ENCODE data around the gene UBAP2.

Gene UBAP2

GRCh38 chr9:34001951-34002350 lies 46.7 kb downstream of the UBAP2 start:
- no peaks in the 10 kb centered on the region for H3K79me1 ChIP-seq (ENCODE audit: low read length)
- H2BK12ac ChIP-seq (ENCODE audit: low read length), result no peak overlapping the region
- no peak overlapping the region for H4K8ac ChIP-seq (ENCODE audit: low read depth, low read length)
- no peak overlapping the region for H2AFZ ChIP-seq (ENCODE audit: insufficient read depth, low read length, poor library complexity)
- no peak overlapping the region for H3K4me3 ChIP-seq (ENCODE audit: low read depth, low read length)
- no peak overlapping the region for H4K91ac ChIP-seq (ENCODE audit: low read depth, low read length)
- H3K27ac ChIP-seq (ENCODE audit: low read depth, low read length), result no peak overlapping the region
- H3K4ac ChIP-seq (ENCODE audit: low read depth, low read length), result no peak overlapping the region
- no peak overlapping the region for H2BK5ac ChIP-seq (ENCODE audit: low read depth, low read length, poor library complexity)
- no peak overlapping the region for H3K9ac ChIP-seq (ENCODE audit: low read length)
- no peaks in the 10 kb centered on the region for H3K4me1 ChIP-seq (ENCODE audit: control insufficient read depth in 1 of 2, insufficient read depth in 2 of 2, low read length in 2 of 2)
- H2BK120ac ChIP-seq (ENCODE audit: insufficient read depth, low read length, poor library complexity), result no peak overlapping the region
- no peaks in the 10 kb centered on the region for H3K9me3 ChIP-seq (ENCODE audit: insufficient read depth, low read depth, low read length)
- no peaks in the 10 kb centered on the region for H3K27me3 ChIP-seq (ENCODE audit: insufficient read depth, low read length)
- H4K12ac ChIP-seq (ENCODE audit: low read depth, low read length), result no peak overlapping the region
- no CpG with 5 or more reads among the region's 2 CpGs for WGBS (ENCODE audit: extremely low coverage, insufficient coverage, insufficient read length)
- H3K36me3 ChIP-seq (ENCODE audit: control insufficient read depth in 1 of 2, insufficient read depth in 2 of 2, low read length in 2 of 2), result peaks cover 25% of the 10 kb centered on the region in 2 experiments
- DNase-seq, result peak; percentile 56 to 58
- H3K23ac ChIP-seq (ENCODE audit: low read length), result no peak overlapping the region
- H3K79me2 ChIP-seq (ENCODE audit: control insufficient read depth, insufficient read depth, low read length, poor library complexity), result no peaks in the 10 kb centered on the region
- H3K4me2 ChIP-seq (ENCODE audit: low read length), result no peak overlapping the region
- H3K14ac ChIP-seq (ENCODE audit: low read length), result no peak overlapping the region
- H3K18ac ChIP-seq (ENCODE audit: low read length), result no peak overlapping the region
- no peak overlapping the region for H2AK5ac ChIP-seq (ENCODE audit: low read length)

GRCh38 chr9:34001298-34001697 lies 47.4 kb downstream of the UBAP2 start:
- H2BK120ac ChIP-seq (ENCODE audit: insufficient read depth, low read length, poor library complexity), result no peak overlapping the region
- no peak overlapping the region for H3K9ac ChIP-seq (ENCODE audit: low read length)
- H3K4me1 ChIP-seq (ENCODE audit: control insufficient read depth in 1 of 2, insufficient read depth in 2 of 2, low read length in 2 of 2), result no peaks in the 10 kb centered on the region
- H3K27me3 ChIP-seq (ENCODE audit: insufficient read depth, low read length), result no peaks in the 10 kb centered on the region
- no CpG with 5 or more reads among the region's 3 CpGs for WGBS (ENCODE audit: extremely low coverage, insufficient coverage, insufficient read length)
- H2BK5ac ChIP-seq (ENCODE audit: low read depth, low read length, poor library complexity), result no peak overlapping the region
- H4K12ac ChIP-seq (ENCODE audit: low read depth, low read length), result no peak overlapping the region
- H3K36me3 ChIP-seq (ENCODE audit: control insufficient read depth in 1 of 2, insufficient read depth in 2 of 2, low read length in 2 of 2), result peaks cover 27 to 28% of the 10 kb centered on the region in 2 experiments
- no peaks in the 10 kb centered on the region for H3K79me2 ChIP-seq (ENCODE audit: control insufficient read depth, insufficient read depth, low read length, poor library complexity)
- H2AFZ ChIP-seq (ENCODE audit: insufficient read depth, low read length, poor library complexity), result no peak overlapping the region
- H4K91ac ChIP-seq (ENCODE audit: low read depth, low read length), result no peak overlapping the region
- H3K79me1 ChIP-seq (ENCODE audit: low read length), result no peaks in the 10 kb centered on the region
- DNase-seq, result no peak
- no peak overlapping the region for H3K23ac ChIP-seq (ENCODE audit: low read length)
- H3K27ac ChIP-seq (ENCODE audit: low read depth, low read length), result no peak overlapping the region
- H2AK5ac ChIP-seq (ENCODE audit: low read length), result no peak overlapping the region
- H3K9me3 ChIP-seq (ENCODE audit: insufficient read depth, low read depth, low read length), result no peaks in the 10 kb centered on the region
- H3K4me3 ChIP-seq (ENCODE audit: low read depth, low read length), result no peak overlapping the region
- no peak overlapping the region for H3K18ac ChIP-seq (ENCODE audit: low read length)
- no peak overlapping the region for H3K4me2 ChIP-seq (ENCODE audit: low read length)
- H3K4ac ChIP-seq (ENCODE audit: low read depth, low read length), result no peak overlapping the region
- no peak overlapping the region for H2BK12ac ChIP-seq (ENCODE audit: low read length)
- no peak overlapping the region for H3K14ac ChIP-seq (ENCODE audit: low read length)
- H4K8ac ChIP-seq (ENCODE audit: low read depth, low read length), result no peak overlapping the region

GRCh38 chr9:33995449-33995848 lies 53.2 kb downstream of the UBAP2 start:
- H3K27me3 ChIP-seq (ENCODE audit: insufficient read depth, low read length), result no peaks in the 10 kb centered on the region
- no peak overlapping the region for H3K4me3 ChIP-seq (ENCODE audit: low read depth, low read length)
- H2AK5ac ChIP-seq (ENCODE audit: low read length), result no peak overlapping the region
- no peak overlapping the region for H4K12ac ChIP-seq (ENCODE audit: low read depth, low read length)
- no peak overlapping the region for H4K8ac ChIP-seq (ENCODE audit: low read depth, low read length)
- no peak overlapping the region for H3K18ac ChIP-seq (ENCODE audit: low read length)
- H2BK12ac ChIP-seq (ENCODE audit: low read length), result no peak overlapping the region
- no peak overlapping the region for H3K9ac ChIP-seq (ENCODE audit: low read length)
- DNase-seq, result no peak
- no peak overlapping the region for H4K91ac ChIP-seq (ENCODE audit: low read depth, low read length)
- no peaks in the 10 kb centered on the region for H3K79me2 ChIP-seq (ENCODE audit: control insufficient read depth, insufficient read depth, low read length, poor library complexity)
- no peak overlapping the region for H3K27ac ChIP-seq (ENCODE audit: low read depth, low read length)
- H3K4ac ChIP-seq (ENCODE audit: low read depth, low read length), result no peak overlapping the region
- H3K9me3 ChIP-seq (ENCODE audit: insufficient read depth, low read depth, low read length), result no peaks in the 10 kb centered on the region
- no peak overlapping the region for H3K4me2 ChIP-seq (ENCODE audit: low read length)
- peaks cover 18 to 19% of the 10 kb centered on the region in 2 experiments for H3K36me3 ChIP-seq (ENCODE audit: control insufficient read depth in 1 of 2, insufficient read depth in 2 of 2, low read length in 2 of 2)
- H3K23ac ChIP-seq (ENCODE audit: low read length), result no peak overlapping the region
- no peak overlapping the region for H2BK5ac ChIP-seq (ENCODE audit: low read depth, low read length, poor library complexity)
- H2AFZ ChIP-seq (ENCODE audit: insufficient read depth, low read length, poor library complexity), result no peak overlapping the region
- H3K14ac ChIP-seq (ENCODE audit: low read length), result no peak overlapping the region
- no peak overlapping the region for H2BK120ac ChIP-seq (ENCODE audit: insufficient read depth, low read length, poor library complexity)
- H3K79me1 ChIP-seq (ENCODE audit: low read length), result no peaks in the 10 kb centered on the region
- peaks cover 0 to 2% of the 10 kb centered on the region in 2 experiments for H3K4me1 ChIP-seq (ENCODE audit: control insufficient read depth in 1 of 2, insufficient read depth in 2 of 2, low read length in 2 of 2)

- H3K9me3 ChIP-seq (ENCODE audit: insufficient read depth, low read depth, low read length), result no peaks in the 10 kb centered on the region
- DNase-seq, result no peak
- H3K4me1 ChIP-seq (ENCODE audit: control insufficient read depth in 1 of 2, insufficient read depth in 2 of 2, low read length in 2 of 2), result peaks cover 0 to 2% of the 10 kb centered on the region in 2 experiments
- no peak overlapping the region for H2BK120ac ChIP-seq (ENCODE audit: insufficient read depth, low read length, poor library complexity)
- H3K23ac ChIP-seq (ENCODE audit: low read length), result no peak overlapping the region
- H3K36me3 ChIP-seq (ENCODE audit: control insufficient read depth in 1 of 2, insufficient read depth in 2 of 2, low read length in 2 of 2), result peaks cover 17% of the 10 kb centered on the region in 2 experiments
- H3K27me3 ChIP-seq (ENCODE audit: insufficient read depth, low read length), result no peaks in the 10 kb centered on the region
- H4K91ac ChIP-seq (ENCODE audit: low read depth, low read length), result no peak overlapping the region
- H3K18ac ChIP-seq (ENCODE audit: low read length), result no peak overlapping the region
- H3K79me1 ChIP-seq (ENCODE audit: low read length), result no peaks in the 10 kb centered on the region
- no peak overlapping the region for H3K4me3 ChIP-seq (ENCODE audit: low read depth, low read length)
- no peak overlapping the region for H2AK5ac ChIP-seq (ENCODE audit: low read length)
- H4K8ac ChIP-seq (ENCODE audit: low read depth, low read length), result no peak overlapping the region
- no peak overlapping the region for H2AFZ ChIP-seq (ENCODE audit: insufficient read depth, low read length, poor library complexity)
- H3K9ac ChIP-seq (ENCODE audit: low read length), result no peak overlapping the region
- H2BK12ac ChIP-seq (ENCODE audit: low read length), result no peak overlapping the region
- H3K4me2 ChIP-seq (ENCODE audit: low read length), result no peak overlapping the region
- H2BK5ac ChIP-seq (ENCODE audit: low read depth, low read length, poor library complexity), result no peak overlapping the region
- no CpG with 5 or more reads among the region's 2 CpGs for WGBS (ENCODE audit: extremely low coverage, insufficient coverage, insufficient read length)
- H3K27ac ChIP-seq (ENCODE audit: low read depth, low read length), result no peak overlapping the region
- no peak overlapping the region for H4K12ac ChIP-seq (ENCODE audit: low read depth, low read length)
- no peaks in the 10 kb centered on the region for H3K79me2 ChIP-seq (ENCODE audit: control insufficient read depth, insufficient read depth, low read length, poor library complexity)
- H3K14ac ChIP-seq (ENCODE audit: low read length), result no peak overlapping the region
- H3K4ac ChIP-seq (ENCODE audit: low read depth, low read length), result no peak overlapping the region
Observed at GRCh38 chr9:33993104-33993503, 55.6 kb downstream of the UBAP2 start.
